HEK293T (cell line): ENCODE measurements around the gene HM13.

Experiments used
- ARNT ChIP-seq: fragments of 450-650 bp; IDR thresholded peaks from 2 replicates; pipeline ENCODE4 v1.6.1; 2017; ENCODE audit warnings: mild to moderate bottlenecking
- BHLHE40 ChIP-seq: fragments of 450-650 bp; IDR thresholded peaks from 2 replicates; pipeline ENCODE4 v1.6.1; 2016; ENCODE audit warnings: mild to moderate bottlenecking, moderate library complexity, borderline replicate concordance
- ELF4 ChIP-seq: fragments of 450-650 bp; IDR thresholded peaks from 2 replicates; pipeline ENCODE4 v1.6.1; 2017; ENCODE audit warnings: antibody characterized with exemption
- FOXA1 ChIP-seq: fragments of 450-650 bp; IDR thresholded peaks from 2 replicates; pipeline ENCODE4 v1.6.1; 2016; ENCODE audit warnings: mild to moderate bottlenecking
- FOXK2 ChIP-seq: fragments of 450-650 bp; IDR thresholded peaks from 2 replicates; pipeline ENCODE4 v1.6.1; 2016; ENCODE audit warnings: mild to moderate bottlenecking
- FOXM1 ChIP-seq: fragments of 450-650 bp; IDR thresholded peaks from 2 replicates; pipeline ENCODE4 v1.6.1; 2017; ENCODE audit warnings: mild to moderate bottlenecking, borderline replicate concordance
- HDGF ChIP-seq: fragments of 450-650 bp; IDR thresholded peaks from 2 replicates; pipeline ENCODE4 v1.6.1; 2017; ENCODE audit warnings: antibody characterized with exemption, borderline replicate concordance
- L3MBTL2 ChIP-seq: fragments of 450-650 bp; conservative IDR thresholded peaks from 2 replicates; pipeline ENCODE4 v1.6.1; 2016; ENCODE audit warnings: mild to moderate bottlenecking
- NFRKB ChIP-seq: fragments of 450-650 bp; IDR thresholded peaks from 2 replicates; pipeline ENCODE4 v1.6.1; 2016; ENCODE audit warnings: mild to moderate bottlenecking, moderate library complexity
- SP1 ChIP-seq: fragments of 450-650 bp; IDR thresholded peaks from 2 replicates; pipeline ENCODE4 v1.6.1; 2017
- SUZ12 ChIP-seq: fragments of 450-650 bp; IDR thresholded peaks from 2 replicates; pipeline ENCODE4 v1.6.1; 2016; ENCODE audit warnings: mild to moderate bottlenecking
- TARDBP ChIP-seq: fragments of 450-650 bp; IDR thresholded peaks from 2 replicates; pipeline ENCODE4 v1.6.1; 2016
- TF ChIP-seq, protein P1 (sequence below): fragments of 450-650 bp; IDR thresholded peaks from 2 replicates; pipeline ENCODE4 v1.6.1; 2016

DNA sequence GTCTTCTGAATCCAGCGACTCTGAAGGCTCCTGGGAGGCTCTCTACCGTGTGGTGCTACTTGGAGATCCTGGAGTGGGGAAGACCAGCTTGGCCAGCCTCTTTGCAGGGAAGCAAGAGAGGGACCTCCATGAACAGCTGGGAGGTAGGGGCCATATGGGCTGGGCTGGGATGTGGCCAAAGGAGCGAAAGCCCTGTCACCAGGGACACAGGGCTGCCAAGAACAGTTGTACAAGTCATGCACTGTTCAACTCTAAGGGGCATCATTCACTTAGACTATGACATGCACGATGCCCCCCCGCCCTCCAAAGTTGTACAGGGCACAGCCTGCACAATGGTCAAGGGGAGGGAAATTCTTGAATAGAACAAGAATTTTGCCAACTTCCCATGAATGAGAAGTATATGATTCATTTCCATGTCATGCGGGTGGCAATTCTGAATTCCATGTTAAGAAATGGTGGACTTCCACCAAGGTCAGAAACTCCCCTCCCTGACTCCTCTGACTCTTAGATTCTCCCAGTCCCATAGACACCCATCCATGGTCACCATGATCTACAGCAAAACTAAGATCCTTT lies 37.5 kb upstream of the HM13 start:
- no peak for TF ChIP-seq ARNT
- no peak for TF ChIP-seq SP1
- TF ChIP-seq FOXM1, result no peak
- no peak for TF ChIP-seq ELF4
- no peak for TF ChIP-seq FOXK2
- TF ChIP-seq BHLHE40, result no peak
- TF ChIP-seq SUZ12, result no peak
- TF ChIP-seq, protein P1, sequence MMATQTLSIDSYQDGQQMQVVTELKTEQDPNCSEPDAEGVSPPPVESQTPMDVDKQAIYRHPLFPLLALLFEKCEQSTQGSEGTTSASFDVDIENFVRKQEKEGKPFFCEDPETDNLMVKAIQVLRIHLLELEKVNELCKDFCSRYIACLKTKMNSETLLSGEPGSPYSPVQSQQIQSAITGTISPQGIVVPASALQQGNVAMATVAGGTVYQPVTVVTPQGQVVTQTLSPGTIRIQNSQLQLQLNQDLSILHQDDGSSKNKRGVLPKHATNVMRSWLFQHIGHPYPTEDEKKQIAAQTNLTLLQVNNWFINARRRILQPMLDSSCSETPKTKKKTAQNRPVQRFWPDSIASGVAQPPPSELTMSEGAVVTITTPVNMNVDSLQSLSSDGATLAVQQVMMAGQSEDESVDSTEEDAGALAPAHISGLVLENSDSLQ, result no peak
- TF ChIP-seq TARDBP, result no peak
- no peak for TF ChIP-seq L3MBTL2
- no peak for TF ChIP-seq HDGF
- TF ChIP-seq NFRKB, result no peak
- no peak for TF ChIP-seq FOXA1
